ENCODE results near the gene SSH2. TPM values are rescaled to one million over a fixed set of nuclear protein-coding genes. Genes with fewer than 3 reads are reported as not detected.
A peak's percentile ranks its signal among the peaks of the same experiment; 100 is the strongest.

Gene SSH2
- total and polyA plus RNA-seq, 2 of the 13 experiments (the other 11 are each of a cell fraction or from before 2014, with no cell fraction given): 6.0 to 6.4 TPM

DNA sequence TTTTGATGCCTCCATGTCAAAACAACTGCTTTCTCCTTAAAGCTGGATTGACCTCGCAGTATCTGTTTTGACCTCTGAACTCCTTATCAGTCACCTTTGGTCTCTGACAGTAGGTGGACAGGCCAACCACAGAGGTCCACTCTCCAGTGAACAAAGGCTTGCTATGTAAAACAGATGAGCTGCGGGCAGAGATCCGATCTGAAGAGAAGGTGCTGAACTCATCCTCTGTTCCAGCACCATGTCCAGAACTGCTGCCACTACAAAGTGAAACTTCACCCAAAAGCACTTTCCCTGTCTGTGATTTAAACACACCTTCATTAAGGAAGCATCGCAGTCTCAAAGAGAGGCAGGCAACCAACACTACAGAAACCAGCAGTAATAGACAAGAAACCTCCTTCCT, 190.0 kb downstream of the SSH2 start (continued):
- TF ChIP-seq, protein P1, sequence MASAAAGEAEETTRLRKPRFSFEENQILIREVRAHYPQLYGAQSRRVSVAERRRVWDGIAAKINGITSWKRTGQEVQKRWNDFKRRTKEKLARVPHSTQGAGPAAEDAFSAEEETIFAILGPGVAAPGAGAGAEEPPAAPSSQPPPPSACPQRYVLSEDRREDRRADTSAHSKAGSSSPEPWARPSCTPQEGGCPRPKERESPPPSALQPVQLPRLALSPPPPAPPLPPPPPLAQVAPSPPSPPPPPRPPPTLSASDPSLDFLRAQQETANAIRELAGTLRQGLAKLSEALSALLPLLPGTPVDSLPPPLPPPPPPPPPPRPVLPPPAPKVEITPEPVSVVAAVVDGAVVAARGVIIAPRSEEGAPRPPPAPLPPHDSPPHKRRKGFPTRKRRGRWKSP (CRISPR knock-in tag; IDR thresholded peaks at IDR 0.05): peak; percentile 53; the same call in 1 of the 2 replicates
- no peak for TF ChIP-seq CHD2 (IDR thresholded peaks at IDR 0.05; ENCODE audit: low read depth, low read length)
- peak; percentile 61 for TF ChIP-seq ZNF574 (CRISPR knock-in tag; IDR thresholded peaks at IDR 0.05)
- no peak for TF ChIP-seq ZSCAN12 (CRISPR knock-in tag; IDR thresholded peaks at IDR 0.05)
- TF ChIP-seq SOX5 (CRISPR knock-in tag; IDR thresholded peaks at IDR 0.05; ENCODE audit: borderline replicate concordance): peak; percentile 95
- TF ChIP-seq, protein P2, sequence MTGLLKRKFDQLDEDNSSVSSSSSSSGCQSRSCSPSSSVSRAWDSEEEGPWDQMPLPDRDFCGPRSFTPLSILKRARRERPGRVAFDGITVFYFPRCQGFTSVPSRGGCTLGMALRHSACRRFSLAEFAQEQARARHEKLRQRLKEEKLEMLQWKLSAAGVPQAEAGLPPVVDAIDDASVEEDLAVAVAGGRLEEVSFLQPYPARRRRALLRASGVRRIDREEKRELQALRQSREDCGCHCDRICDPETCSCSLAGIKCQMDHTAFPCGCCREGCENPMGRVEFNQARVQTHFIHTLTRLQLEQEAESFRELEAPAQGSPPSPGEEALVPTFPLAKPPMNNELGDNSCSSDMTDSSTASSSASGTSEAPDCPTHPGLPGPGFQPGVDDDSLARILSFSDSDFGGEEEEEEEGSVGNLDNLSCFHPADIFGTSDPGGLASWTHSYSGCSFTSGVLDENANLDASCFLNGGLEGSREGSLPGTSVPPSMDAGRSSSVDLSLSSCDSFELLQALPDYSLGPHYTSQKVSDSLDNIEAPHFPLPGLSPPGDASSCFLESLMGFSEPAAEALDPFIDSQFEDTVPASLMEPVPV (CRISPR knock-in tag; IDR thresholded peaks at IDR 0.05): peak; percentile 49; the same call in 1 of the 2 replicates
- TF ChIP-seq PAX8 (CRISPR knock-in tag; IDR thresholded peaks at IDR 0.05; ENCODE audit: borderline replicate concordance): no peak
- no peak for TF ChIP-seq FOXA1 (IDR thresholded peaks at IDR 0.05)
- TF ChIP-seq FOXA1 (CRISPR knock-in tag; IDR thresholded peaks at IDR 0.05): 0 out of 2 replicates have a peak, but pooled peaks have one; percentile 28
- 0 out of 2 replicates have a peak, but pooled peaks have one; percentile 37 for TF ChIP-seq ZMAT3 (CRISPR knock-in tag; conservative IDR thresholded peaks at IDR 0.05)
- no peak for TF ChIP-seq TAF15 (IDR thresholded peaks at IDR 0.05; ENCODE audit: low read depth, low read length, poor library complexity, severe bottlenecking)
- no peak for TF ChIP-seq ZNF639 (CRISPR knock-in tag; conservative IDR thresholded peaks at IDR 0.05)
- no peak for TF ChIP-seq ZNF724P (CRISPR knock-in tag; IDR thresholded peaks at IDR 0.05; ENCODE audit: borderline replicate concordance)
- TF ChIP-seq THAP11 (CRISPR knock-in tag; IDR thresholded peaks at IDR 0.05): peak; percentile 47
- TF ChIP-seq ZBTB25 (CRISPR knock-in tag; IDR thresholded peaks at IDR 0.05): 0 out of 2 replicates have a peak, but pooled peaks have one; percentile 27
- no peak for TF ChIP-seq FOXC1 (CRISPR knock-in tag; IDR thresholded peaks at IDR 0.05; ENCODE audit: borderline replicate concordance)
- TF ChIP-seq, protein P3, sequence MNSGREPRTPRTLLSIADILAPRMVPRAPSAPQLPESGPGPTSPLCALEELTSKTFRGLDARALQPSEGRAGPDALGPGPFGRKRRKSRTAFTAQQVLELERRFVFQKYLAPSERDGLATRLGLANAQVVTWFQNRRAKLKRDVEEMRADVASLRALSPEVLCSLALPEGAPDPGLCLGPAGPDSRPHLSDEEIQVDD (CRISPR knock-in tag; IDR thresholded peaks at IDR 0.05; ENCODE audit: borderline replicate concordance): no peak
- TF ChIP-seq GATAD2A (CRISPR knock-in tag; IDR thresholded peaks at IDR 0.05): peak; percentile 95
- peak; percentile 99 for TF ChIP-seq NR2F6 (IDR thresholded peaks at IDR 0.05)
- peak; percentile 100 for TF ChIP-seq NR2F6 (CRISPR knock-in tag; IDR thresholded peaks at IDR 0.05)
- TF ChIP-seq, protein P4, sequence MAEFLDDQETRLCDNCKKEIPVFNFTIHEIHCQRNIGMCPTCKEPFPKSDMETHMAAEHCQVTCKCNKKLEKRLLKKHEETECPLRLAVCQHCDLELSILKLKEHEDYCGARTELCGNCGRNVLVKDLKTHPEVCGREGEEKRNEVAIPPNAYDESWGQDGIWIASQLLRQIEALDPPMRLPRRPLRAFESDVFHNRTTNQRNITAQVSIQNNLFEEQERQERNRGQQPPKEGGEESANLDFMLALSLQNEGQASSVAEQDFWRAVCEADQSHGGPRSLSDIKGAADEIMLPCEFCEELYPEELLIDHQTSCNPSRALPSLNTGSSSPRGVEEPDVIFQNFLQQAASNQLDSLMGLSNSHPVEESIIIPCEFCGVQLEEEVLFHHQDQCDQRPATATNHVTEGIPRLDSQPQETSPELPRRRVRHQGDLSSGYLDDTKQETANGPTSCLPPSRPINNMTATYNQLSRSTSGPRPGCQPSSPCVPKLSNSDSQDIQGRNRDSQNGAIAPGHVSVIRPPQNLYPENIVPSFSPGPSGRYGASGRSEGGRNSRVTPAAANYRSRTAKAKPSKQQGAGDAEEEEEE (CRISPR knock-in tag; IDR thresholded peaks at IDR 0.05; ENCODE audit: borderline replicate concordance): no peak

Data from HepG2 (cell line).